H9 (cell line): ENCODE data around the gene DENND1A. TPM values are rescaled to one million over a fixed set of nuclear protein-coding genes. Genes with fewer than 3 reads are reported as not detected.

ENCODE experiments used
- DNase-seq: peaks from one replicate; pipeline ENCODE4 v3.0.0-alpha.2; 2017
- H2AFZ ChIP-seq: one replicate; pipeline ENCODE4 v1.6.1; 2013; ENCODE audit warnings: mild to moderate bottlenecking, low read length, control low read depth, moderate library complexity
- H2AK5ac ChIP-seq: 2 replicates; pipeline ENCODE4 v1.6.1; 2013; ENCODE audit warnings: low read length, control low read depth, mixed read lengths; ENCODE audit not compliant: insufficient read length
- H2BK120ac ChIP-seq: one replicate; pipeline ENCODE4 v1.6.1; 2013; ENCODE audit warnings: low read depth, mild to moderate bottlenecking, low read length, control low read depth, inconsistent platforms; ENCODE audit not compliant: poor library complexity, severe bottlenecking
- H2BK12ac ChIP-seq: 2 replicates; pipeline ENCODE4 v1.6.1; 2013; ENCODE audit warnings: low read length, control low read depth, mixed read lengths, low read depth; ENCODE audit not compliant: insufficient read length
- H2BK15ac ChIP-seq: 2 replicates; pipeline ENCODE4 v1.6.1; 2013; ENCODE audit warnings: low read depth, low read length, control low read depth
- H2BK20ac ChIP-seq: one replicate; pipeline ENCODE4 v1.6.1; 2013; ENCODE audit warnings: low read depth, mild to moderate bottlenecking, low read length, control low read depth, inconsistent platforms; ENCODE audit not compliant: poor library complexity, severe bottlenecking
- H2BK5ac ChIP-seq: 2 replicates; pipeline ENCODE4 v1.6.1; 2013; ENCODE audit warnings: low read length, control low read depth, mixed read lengths; ENCODE audit not compliant: insufficient read length
- H3K14ac ChIP-seq: 2 replicates; pipeline ENCODE4 v1.6.1; 2013; ENCODE audit warnings: low read length, control low read depth; ENCODE audit not compliant: insufficient read depth
- H3K18ac ChIP-seq: 2 replicates; pipeline ENCODE4 v1.6.1; 2013; ENCODE audit warnings: low read depth, mild to moderate bottlenecking, mixed read lengths, low read length, control low read depth; ENCODE audit not compliant: insufficient read length
- H3K23ac ChIP-seq: 2 replicates; pipeline ENCODE4 v1.6.1; 2013; ENCODE audit warnings: low read length, control low read depth, mixed read lengths, low read depth; ENCODE audit not compliant: insufficient read length
- H3K23me2 ChIP-seq: 2 replicates; pipeline ENCODE4 v1.6.1; 2013; ENCODE audit warnings: low read depth, mild to moderate bottlenecking, mixed read lengths, low read length, control low read depth; ENCODE audit not compliant: insufficient read length, poor library complexity, severe bottlenecking
- H3K27ac ChIP-seq: 2 replicates; pipeline ENCODE4 v1.5.1; 2013; ENCODE audit warnings: low read length, control low read depth, mixed read lengths, low read depth; ENCODE audit not compliant: insufficient read length
- H3K27me3 ChIP-seq: 2 replicates; pipeline ENCODE4 v1.6.1; 2013; ENCODE audit warnings: low read length, control low read depth, inconsistent platforms; ENCODE audit not compliant: insufficient read depth
- H3K4ac ChIP-seq: 2 replicates; pipeline ENCODE4 v1.6.1; 2013; ENCODE audit warnings: low read depth, mild to moderate bottlenecking, control low read depth, inconsistent platforms, low read length, moderate library complexity
- H3K4me1 ChIP-seq: 2 replicates; pipeline ENCODE4 v1.6.1; 2013; ENCODE audit warnings: low read length, control low read depth, inconsistent platforms; ENCODE audit not compliant: insufficient read depth
- H3K4me2 ChIP-seq: 2 replicates; pipeline ENCODE4 v1.6.1; 2013; ENCODE audit warnings: low read length, control low read depth, mixed read lengths; ENCODE audit not compliant: insufficient read length, insufficient read depth
- H3K56ac ChIP-seq: 2 replicates; pipeline ENCODE4 v1.6.1; 2013; ENCODE audit warnings: low read depth, mild to moderate bottlenecking, mixed read lengths, low read length, control low read depth; ENCODE audit not compliant: insufficient read length
- H3K79me1 ChIP-seq: 2 replicates; pipeline ENCODE4 v1.6.1; 2013; ENCODE audit warnings: low read depth, mild to moderate bottlenecking, moderate library complexity, low read length, control low read depth, inconsistent platforms; ENCODE audit not compliant: insufficient read depth, poor library complexity, severe bottlenecking
- H3K79me2 ChIP-seq: 2 replicates; pipeline ENCODE4 v1.6.1; 2013; ENCODE audit warnings: low read length, control low read depth, inconsistent platforms; ENCODE audit not compliant: insufficient read depth
- H3K9ac ChIP-seq: 2 replicates; pipeline ENCODE4 v1.6.1; 2013; ENCODE audit warnings: low read length, control low read depth, mixed read lengths; ENCODE audit not compliant: insufficient read length; ENCODE audit errors: extremely low read depth
- H3K9me3 ChIP-seq: one replicate; pipeline ENCODE4 v1.6.1; 2013; ENCODE audit warnings: low read depth, low read length, inconsistent platforms; ENCODE audit not compliant: control insufficient read depth
- H3T11ph ChIP-seq: one replicate; pipeline ENCODE4 v1.6.1; 2013; ENCODE audit warnings: mild to moderate bottlenecking, low read length, control low read depth, inconsistent platforms
- H4K20me1 ChIP-seq: one replicate; pipeline ENCODE4 v1.6.1; 2013; ENCODE audit not compliant: control insufficient read depth, insufficient read length, insufficient read depth
- H4K5ac ChIP-seq: 2 replicates; pipeline ENCODE4 v1.6.1; 2013; ENCODE audit warnings: low read depth, mild to moderate bottlenecking, mixed read lengths, low read length, control low read depth; ENCODE audit not compliant: insufficient read length
- H4K8ac ChIP-seq: replicated peaks from 2 replicates; pipeline ENCODE4 v1.6.1; 2013; ENCODE audit warnings: low read length, control low read depth, mixed read lengths, low read depth; ENCODE audit not compliant: insufficient read length
- H4K91ac ChIP-seq: 2 replicates; pipeline ENCODE4 v1.6.1; 2013; ENCODE audit warnings: low read depth, mild to moderate bottlenecking, moderate library complexity, mixed read lengths, low read length, control low read depth; ENCODE audit not compliant: insufficient read length
- H3K27ac Mint-ChIP-seq, 3 experiments: 2 replicates in 2 of 3; 3 replicates in 1 of 3; pipeline ENCODE4 v1.8.0; 2020 to 2021; ENCODE audit warnings: mixed read lengths in 3 of 3, mild to moderate bottlenecking in 1 of 3, moderate library complexity in 1 of 3
- H3K27me3 Mint-ChIP-seq: 2 replicates; pipeline ENCODE4 v1.8.0; 2021; ENCODE audit warnings: low read depth, mild to moderate bottlenecking, moderate library complexity, mixed read lengths
- H3K36me3 Mint-ChIP-seq, 3 experiments: 2 replicates in 2 of 3; 3 replicates in 1 of 3; pipeline ENCODE4 v1.8.0; 2020 to 2021; ENCODE audit warnings: low read depth in 3 of 3, mixed read lengths in 3 of 3; ENCODE audit not compliant: insufficient read depth in 1 of 3
- H3K4me1 Mint-ChIP-seq, 2 experiments: 2 replicates each; pipeline ENCODE4 v1.8.0; 2020; ENCODE audit warnings: mixed read lengths in 2 of 2
- H3K4me3 Mint-ChIP-seq, 2 experiments: 2 replicates in 1 of 2; 3 replicates in 1 of 2; pipeline ENCODE4 v1.8.0; 2020 to 2021; ENCODE audit warnings: mild to moderate bottlenecking in 2 of 2, mixed read lengths in 2 of 2, moderate library complexity in 1 of 2
- H3K9me3 Mint-ChIP-seq, 2 experiments: 2 replicates in 1 of 2; 3 replicates in 1 of 2; pipeline ENCODE4 v1.8.0; 2020; ENCODE audit warnings: mild to moderate bottlenecking in 2 of 2, mixed read lengths in 2 of 2, moderate library complexity in 1 of 2
- CTCF ChIP-seq: fragments of 200-600 bp; sonication (generic); conservative IDR thresholded peaks from 3 replicates; pipeline ENCODE4 v1.8.0; 2021; ENCODE audit warnings: antibody characterized with exemption, mild to moderate bottlenecking
- WGBS: extraction: QIAGEN DNeasy Blood & Tissue Kit; methylation state at CpG from one replicate; pipeline ENCODE4 v1.1.7; 2013; ENCODE audit warnings: missing lambda C conversion rate, low lambda C conversion rate, mixed read lengths; ENCODE audit not compliant: insufficient read length; ENCODE audit errors: extremely low coverage; 5-methylcytosine and 5-hydroxymethylcytosine counted together
- total RNA-seq: library from RNA; stranded (reverse); gene quantifications from 2 replicates; pipeline ENCODE4 v1.2.1, GENCODE V29; 2021

DENND1A gene
- total RNA-seq, 1 experiment from 2014 or later: 20.4 TPM

- H3K4me3 Mint-ChIP-seq: no peak overlapping the region
- Histone ChIP-seq H3K23me2 (no peaks in the 10 kb centered on the region), H3K56ac (no peak overlapping the region), H2BK120ac (no peak overlapping the region), H4K8ac (no peak overlapping the region), H3K79me2 (no peaks in the 10 kb centered on the region), H3K79me1 (no peaks in the 10 kb centered on the region), H3K9me3 (no peaks in the 10 kb centered on the region), H3K4me2 (no peak overlapping the region), H3K9ac (no peak overlapping the region), H3T11ph (no peak overlapping the region), H2AFZ (no peak overlapping the region), H2BK15ac (no peak overlapping the region), H2BK5ac (no peak overlapping the region), H3K27ac (no peak overlapping the region), H3K14ac (no peak overlapping the region), H4K20me1 (peaks cover 2% of the 10 kb centered on the region), H3K18ac (no peak overlapping the region), H3K4ac (no peak overlapping the region), H3K23ac (no peak overlapping the region), H2BK12ac (no peak overlapping the region), H2AK5ac (no peak overlapping the region), H3K4me1 (0 out of 2 replicates have a peak, but pooled peaks cover 2% of the 10 kb centered on the region), H2BK20ac (no peak overlapping the region), H4K91ac (no peak overlapping the region), H4K5ac (no peak overlapping the region), H3K27me3 (no peaks in the 10 kb centered on the region)
- no CpG with 5 or more reads among the region's 7 CpGs for WGBS
- no peak overlapping the region; a peak in 1 of 7 replicates for H3K27ac Mint-ChIP-seq
- TF ChIP-seq CTCF: no peak
- DNase-seq: no peak
- H3K27me3 Mint-ChIP-seq: no peaks in the 10 kb centered on the region
- no peaks in the 10 kb centered on the region for H3K9me3 Mint-ChIP-seq
- H3K4me1 Mint-ChIP-seq: peaks cover 11 to 18% of the 10 kb centered on the region in 2 experiments
- H3K36me3 Mint-ChIP-seq: peaks cover 2 to 8% (median 8%) of the 10 kb centered on the region in 3 experiments; a peak in 4 of 7 replicates
Observed at GRCh38 chr9:123652416-123652815, 277.5 kb downstream of the DENND1A start.
